HepG2 (cell line): ENCODE data around the gene RDM1. TPM values are rescaled to one million over a fixed set of nuclear protein-coding genes. Genes with fewer than 3 reads are reported as not detected.

ENCODE experiments used
- ERF ChIP-seq: IDR thresholded peaks from 2 replicates; pipeline ENCODE4 v1.6.1; 2018; ENCODE audit warnings: missing biosample characterization, missing genetic modification reagents
- FOXA1 ChIP-seq, 2 experiments: fragments of 450-650 bp in 1 of 2; sonication (generic) in 1 of 2; formaldehyde crosslinking in 1 of 2; IDR thresholded peaks; 2 replicates each; pipeline versions ENCODE4 v1.4.0 to v1.6.1; 2016 to 2020; ENCODE audit warnings: missing genetic modification reagents in 1 of 2
- HMG20B ChIP-seq: conservative IDR thresholded peaks from 2 replicates; pipeline ENCODE4 v1.6.1; 2016; ENCODE audit warnings: missing genetic modification reagents, missing compliant biosample characterization
- JDP2 ChIP-seq: sonication (generic); formaldehyde crosslinking; IDR thresholded peaks from 2 replicates; pipeline ENCODE4 v1.8.1; 2022; ENCODE audit warnings: missing genetic modification reagents, borderline replicate concordance
- SCMH1 ChIP-seq: sonication (generic); formaldehyde crosslinking; IDR thresholded peaks from 2 replicates; pipeline ENCODE4 v1.9.0; 2021; ENCODE audit warnings: missing genetic modification reagents, mild to moderate bottlenecking, borderline replicate concordance
- XRCC5 ChIP-seq: fragments of 200-400 bp; formaldehyde crosslinking; optimal IDR thresholded peaks from 2 replicates; pipeline ENCODE3; 2017; ENCODE audit warnings: mild to moderate bottlenecking, low read length
- ZNF17 ChIP-seq: sonication (generic); formaldehyde crosslinking; IDR thresholded peaks from 2 replicates; pipeline ENCODE4 v1.5.0; 2020; ENCODE audit warnings: mild to moderate bottlenecking, missing genetic modification reagents
- ZNF33B ChIP-seq: sonication (generic); formaldehyde crosslinking; IDR thresholded peaks from 2 replicates; pipeline ENCODE4 v1.5.1; 2020; ENCODE audit warnings: mild to moderate bottlenecking, missing genetic modification reagents
- ZNF44 ChIP-seq: sonication (generic); formaldehyde crosslinking; IDR thresholded peaks from 2 replicates; pipeline ENCODE4 v1.5.1; 2020; ENCODE audit warnings: mild to moderate bottlenecking, missing genetic modification reagents
- ZNF530 ChIP-seq: sonication (generic); formaldehyde crosslinking; IDR thresholded peaks from 2 replicates; pipeline ENCODE4 v1.5.0; 2020; ENCODE audit warnings: low read depth, mild to moderate bottlenecking, missing genetic modification reagents
- ZNF879 ChIP-seq: sonication (generic); formaldehyde crosslinking; IDR thresholded peaks from 2 replicates; pipeline ENCODE4 v1.8.1; 2023; ENCODE audit warnings: missing genetic modification reagents
- polyA plus RNA-seq, 8 experiments: library from polyadenylated mRNA; depleted of rRNA in 3 of 8; stranded (reverse) in 7 of 8; unstranded in 1 of 8; fragments of >200 nt; fragmentation: Illumina TruSeq in 4 of 8; extraction: Trizol in 4 of 8; gene quantifications; 2 replicates each; pipeline versions ENCODE4 v1.2.1 to v1.2.3, GENCODE V29; 2011 to 2016; ENCODE audit warnings: low read depth in 4 of 8, missing spikeins in 1 of 8, mixed read lengths in 1 of 8; ENCODE audit not compliant: insufficient read depth in 1 of 8
- total RNA-seq, 5 experiments: library from RNA; depleted of rRNA; stranded (reverse); fragments of >200 nt; fragmentation: Illumina TruSeq; extraction: Trizol; gene quantifications; 2 replicates each; pipeline ENCODE4 v1.2.3, GENCODE V29; 2016; ENCODE audit warnings: low read depth in 1 of 5
- TF ChIP-seq, protein P1 (sequence below): sonication (generic); formaldehyde crosslinking; IDR thresholded peaks from 2 replicates; pipeline ENCODE4 v1.5.0; 2020; ENCODE audit warnings: mild to moderate bottlenecking, missing genetic modification reagents, moderate library complexity
- TF ChIP-seq, protein P2 (sequence below): IDR thresholded peaks from 2 replicates; pipeline ENCODE4 v1.6.1; 2018; ENCODE audit warnings: missing genetic modification reagents
- TF ChIP-seq, protein P3 (sequence below): sonication (generic); formaldehyde crosslinking; IDR thresholded peaks from 2 replicates; pipeline ENCODE4; 2020; ENCODE audit warnings: missing genetic modification reagents, mild to moderate bottlenecking, borderline replicate concordance
- TF ChIP-seq, protein P4 (sequence below): IDR thresholded peaks from 2 replicates; pipeline ENCODE4 v1.6.1; 2016; ENCODE audit warnings: missing biosample characterization, missing genetic modification reagents, low read depth
- TF ChIP-seq, protein P5 (sequence below): sonication (generic); formaldehyde crosslinking; IDR thresholded peaks from 2 replicates; pipeline ENCODE4 v1.4.0; 2020; ENCODE audit warnings: missing genetic modification reagents, borderline replicate concordance

The RDM1 gene
- total and polyA plus RNA-seq, 2 of the 13 experiments (the other 11 are each of a cell fraction or from before 2014, with no cell fraction given), result 0.28 to 0.40 TPM

DNA sequence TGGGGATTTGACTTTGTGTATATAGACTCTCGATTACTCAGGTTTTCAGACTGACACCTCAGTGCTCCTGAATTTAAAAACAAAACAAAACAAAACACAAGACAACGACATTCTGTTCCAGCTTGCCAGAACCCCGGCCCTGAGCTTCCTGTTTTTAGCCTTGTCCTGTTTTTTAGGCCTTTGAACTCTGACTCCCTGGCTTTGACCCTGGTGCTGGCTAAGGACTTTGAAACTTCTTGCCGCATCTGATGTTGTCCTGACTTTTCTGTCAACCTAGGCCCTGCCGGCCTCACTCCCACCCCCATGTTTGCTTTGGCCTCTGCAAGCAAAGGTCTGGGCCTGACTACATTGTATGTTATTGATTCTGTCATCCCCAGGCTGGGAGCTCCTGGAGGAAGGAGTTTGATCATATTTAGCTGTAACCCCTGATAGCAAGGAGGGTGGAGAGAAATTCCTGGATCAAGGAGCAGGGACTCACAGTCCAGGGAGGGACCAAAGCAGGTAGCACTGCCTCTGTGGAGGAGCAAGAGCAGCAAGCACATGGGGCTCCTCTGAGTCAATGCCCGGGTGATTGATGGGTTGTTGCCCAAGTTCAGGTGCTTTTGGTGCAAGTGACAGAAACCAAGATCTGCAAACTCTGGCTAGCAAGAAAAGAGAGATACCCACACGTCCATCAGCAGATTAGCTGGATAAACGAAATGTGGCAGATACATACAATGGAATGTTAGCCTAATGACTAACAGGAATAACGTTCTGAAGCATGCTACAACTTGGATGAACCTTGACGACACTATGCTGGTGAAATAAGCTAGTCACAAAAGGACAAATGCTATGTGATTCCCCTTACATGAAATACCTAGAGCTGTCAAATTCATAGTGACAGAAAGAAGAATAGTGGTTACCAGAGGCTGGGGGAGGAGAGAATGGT is 43.0 kb upstream of the RDM1 start (continued):
- TF ChIP-seq, protein P1, sequence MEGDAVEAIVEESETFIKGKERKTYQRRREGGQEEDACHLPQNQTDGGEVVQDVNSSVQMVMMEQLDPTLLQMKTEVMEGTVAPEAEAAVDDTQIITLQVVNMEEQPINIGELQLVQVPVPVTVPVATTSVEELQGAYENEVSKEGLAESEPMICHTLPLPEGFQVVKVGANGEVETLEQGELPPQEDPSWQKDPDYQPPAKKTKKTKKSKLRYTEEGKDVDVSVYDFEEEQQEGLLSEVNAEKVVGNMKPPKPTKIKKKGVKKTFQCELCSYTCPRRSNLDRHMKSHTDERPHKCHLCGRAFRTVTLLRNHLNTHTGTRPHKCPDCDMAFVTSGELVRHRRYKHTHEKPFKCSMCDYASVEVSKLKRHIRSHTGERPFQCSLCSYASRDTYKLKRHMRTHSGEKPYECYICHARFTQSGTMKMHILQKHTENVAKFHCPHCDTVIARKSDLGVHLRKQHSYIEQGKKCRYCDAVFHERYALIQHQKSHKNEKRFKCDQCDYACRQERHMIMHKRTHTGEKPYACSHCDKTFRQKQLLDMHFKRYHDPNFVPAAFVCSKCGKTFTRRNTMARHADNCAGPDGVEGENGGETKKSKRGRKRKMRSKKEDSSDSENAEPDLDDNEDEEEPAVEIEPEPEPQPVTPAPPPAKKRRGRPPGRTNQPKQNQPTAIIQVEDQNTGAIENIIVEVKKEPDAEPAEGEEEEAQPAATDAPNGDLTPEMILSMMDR (CRISPR knock-in tag), result peak; percentile 21; the same call in 1 of the 2 replicates
- TF ChIP-seq HMG20B (CRISPR knock-in tag) (peak; percentile 83), XRCC5 (peak; percentile 84), SCMH1 (no peak), ZNF17 (CRISPR knock-in tag) (no peak), ERF (peak; percentile 85), FOXA1 (IDR thresholded peaks at IDR 0.05) (peak; percentile 84), FOXA1 (CRISPR knock-in tag; IDR thresholded peaks at IDR 0.05) (peak; percentile 99), ZNF33B (no peak), ZNF44 (CRISPR knock-in tag) (no peak), ZNF879 (peak; percentile 29; the same call in 1 of the 2 replicates), JDP2 (peak; percentile 45; the same call in 1 of the 2 replicates), ZNF530 (CRISPR knock-in tag) (no peak)
- TF ChIP-seq, protein P2, sequence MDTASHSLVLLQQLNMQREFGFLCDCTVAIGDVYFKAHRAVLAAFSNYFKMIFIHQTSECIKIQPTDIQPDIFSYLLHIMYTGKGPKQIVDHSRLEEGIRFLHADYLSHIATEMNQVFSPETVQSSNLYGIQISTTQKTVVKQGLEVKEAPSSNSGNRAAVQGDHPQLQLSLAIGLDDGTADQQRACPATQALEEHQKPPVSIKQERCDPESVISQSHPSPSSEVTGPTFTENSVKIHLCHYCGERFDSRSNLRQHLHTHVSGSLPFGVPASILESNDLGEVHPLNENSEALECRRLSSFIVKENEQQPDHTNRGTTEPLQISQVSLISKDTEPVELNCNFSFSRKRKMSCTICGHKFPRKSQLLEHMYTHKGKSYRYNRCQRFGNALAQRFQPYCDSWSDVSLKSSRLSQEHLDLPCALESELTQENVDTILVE (CRISPR knock-in tag), result no peak
- TF ChIP-seq, protein P3, sequence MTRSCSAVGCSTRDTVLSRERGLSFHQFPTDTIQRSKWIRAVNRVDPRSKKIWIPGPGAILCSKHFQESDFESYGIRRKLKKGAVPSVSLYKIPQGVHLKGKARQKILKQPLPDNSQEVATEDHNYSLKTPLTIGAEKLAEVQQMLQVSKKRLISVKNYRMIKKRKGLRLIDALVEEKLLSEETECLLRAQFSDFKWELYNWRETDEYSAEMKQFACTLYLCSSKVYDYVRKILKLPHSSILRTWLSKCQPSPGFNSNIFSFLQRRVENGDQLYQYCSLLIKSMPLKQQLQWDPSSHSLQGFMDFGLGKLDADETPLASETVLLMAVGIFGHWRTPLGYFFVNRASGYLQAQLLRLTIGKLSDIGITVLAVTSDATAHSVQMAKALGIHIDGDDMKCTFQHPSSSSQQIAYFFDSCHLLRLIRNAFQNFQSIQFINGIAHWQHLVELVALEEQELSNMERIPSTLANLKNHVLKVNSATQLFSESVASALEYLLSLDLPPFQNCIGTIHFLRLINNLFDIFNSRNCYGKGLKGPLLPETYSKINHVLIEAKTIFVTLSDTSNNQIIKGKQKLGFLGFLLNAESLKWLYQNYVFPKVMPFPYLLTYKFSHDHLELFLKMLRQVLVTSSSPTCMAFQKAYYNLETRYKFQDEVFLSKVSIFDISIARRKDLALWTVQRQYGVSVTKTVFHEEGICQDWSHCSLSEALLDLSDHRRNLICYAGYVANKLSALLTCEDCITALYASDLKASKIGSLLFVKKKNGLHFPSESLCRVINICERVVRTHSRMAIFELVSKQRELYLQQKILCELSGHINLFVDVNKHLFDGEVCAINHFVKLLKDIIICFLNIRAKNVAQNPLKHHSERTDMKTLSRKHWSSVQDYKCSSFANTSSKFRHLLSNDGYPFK (CRISPR knock-in tag), result 0 out of 2 replicates have a peak, but pooled peaks have one; percentile 36
- TF ChIP-seq, protein P4, sequence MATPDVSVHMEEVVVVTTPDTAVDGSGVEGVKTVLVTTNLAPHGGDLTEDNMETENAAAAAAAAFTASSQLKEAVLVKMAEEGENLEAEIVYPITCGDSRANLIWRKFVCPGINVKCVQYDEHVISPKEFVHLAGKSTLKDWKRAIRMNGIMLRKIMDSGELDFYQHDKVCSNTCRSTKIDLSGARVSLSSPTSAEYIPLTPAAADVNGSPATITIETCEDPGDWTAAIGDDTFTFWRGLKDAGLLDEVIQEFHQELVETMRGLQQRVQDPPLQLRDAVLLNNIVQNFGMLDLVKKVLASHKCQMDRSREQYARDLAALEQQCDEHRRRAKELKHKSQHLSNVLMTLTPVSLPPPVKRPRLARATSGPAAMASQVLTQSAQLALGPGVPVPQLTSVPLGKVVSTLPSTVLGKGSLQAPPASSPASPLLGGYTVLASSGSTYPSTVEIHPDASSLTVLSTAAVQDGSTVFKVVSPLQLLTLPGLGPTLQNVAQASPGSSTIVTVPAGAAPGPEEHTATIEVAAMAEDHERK (CRISPR knock-in tag), result no peak
- TF ChIP-seq, protein P5, sequence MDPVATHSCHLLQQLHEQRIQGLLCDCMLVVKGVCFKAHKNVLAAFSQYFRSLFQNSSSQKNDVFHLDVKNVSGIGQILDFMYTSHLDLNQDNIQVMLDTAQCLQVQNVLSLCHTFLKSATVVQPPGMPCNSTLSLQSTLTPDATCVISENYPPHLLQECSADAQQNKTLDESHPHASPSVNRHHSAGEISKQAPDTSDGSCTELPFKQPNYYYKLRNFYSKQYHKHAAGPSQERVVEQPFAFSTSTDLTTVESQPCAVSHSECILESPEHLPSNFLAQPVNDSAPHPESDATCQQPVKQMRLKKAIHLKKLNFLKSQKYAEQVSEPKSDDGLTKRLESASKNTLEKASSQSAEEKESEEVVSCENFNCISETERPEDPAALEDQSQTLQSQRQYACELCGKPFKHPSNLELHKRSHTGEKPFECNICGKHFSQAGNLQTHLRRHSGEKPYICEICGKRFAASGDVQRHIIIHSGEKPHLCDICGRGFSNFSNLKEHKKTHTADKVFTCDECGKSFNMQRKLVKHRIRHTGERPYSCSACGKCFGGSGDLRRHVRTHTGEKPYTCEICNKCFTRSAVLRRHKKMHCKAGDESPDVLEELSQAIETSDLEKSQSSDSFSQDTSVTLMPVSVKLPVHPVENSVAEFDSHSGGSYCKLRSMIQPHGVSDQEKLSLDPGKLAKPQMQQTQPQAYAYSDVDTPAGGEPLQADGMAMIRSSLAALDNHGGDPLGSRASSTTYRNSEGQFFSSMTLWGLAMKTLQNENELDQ, result peak; percentile 69; the same call in 1 of the 2 replicates
